NCI-H345 (cell line): ENCODE data around the gene TES.

Experiments
- DNase-seq: peaks from one replicate; lab custom pipeline; 2025; lab: John Stamatoyannopoulos, UW

Gene TES

DNA sequence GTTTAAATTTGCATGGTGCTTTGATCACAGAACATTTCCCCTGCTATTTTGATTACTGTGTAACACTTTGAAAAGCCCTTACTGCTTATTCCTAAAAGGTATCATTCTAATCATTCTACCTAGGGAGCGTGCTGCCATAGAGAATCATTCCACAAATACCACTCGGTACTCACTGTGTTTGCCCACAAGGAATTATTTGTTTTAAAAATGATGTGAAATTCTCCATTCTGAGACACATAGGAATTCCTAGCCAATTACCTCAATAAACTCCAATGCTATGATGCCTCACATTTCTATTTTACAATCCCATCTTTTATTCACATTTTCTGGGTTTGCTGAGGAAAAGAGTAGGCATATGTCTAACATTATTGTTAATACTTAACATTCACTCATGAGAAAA is 16.2 kb upstream of the TES start:
- DNase-seq: no peak

GRCh38 chr7:116195451-116195850 is 14.9 kb upstream of the TES start:
- DNase-seq: no peak

GRCh38 chr7:116196947-116197346 is 13.4 kb upstream of the TES start:
- DNase-seq: no peak

- DNase-seq: no peak
These were observed 13.0 kb upstream of the TES start for GRCh38 chr7:116197360-116197759.

GRCh38 chr7:116198748-116199410 is 11.5 kb upstream of the TES start:
- DNase-seq: no peak

GRCh38 chr7:116200963-116201362 is 9.4 kb upstream of the TES start:
- no peak for DNase-seq

GRCh38 chr7:116206141-116206540 is 4.2 kb upstream of the TES start:
- DNase-seq: no peak

- no peak for DNase-seq
These were observed 1.4 kb upstream of the TES start for GRCh38 chr7:116208919-116209318.

- DNase-seq: no peak
These were observed 723 bp upstream of the TES start for GRCh38 chr7:116209561-116210070.

DNA sequence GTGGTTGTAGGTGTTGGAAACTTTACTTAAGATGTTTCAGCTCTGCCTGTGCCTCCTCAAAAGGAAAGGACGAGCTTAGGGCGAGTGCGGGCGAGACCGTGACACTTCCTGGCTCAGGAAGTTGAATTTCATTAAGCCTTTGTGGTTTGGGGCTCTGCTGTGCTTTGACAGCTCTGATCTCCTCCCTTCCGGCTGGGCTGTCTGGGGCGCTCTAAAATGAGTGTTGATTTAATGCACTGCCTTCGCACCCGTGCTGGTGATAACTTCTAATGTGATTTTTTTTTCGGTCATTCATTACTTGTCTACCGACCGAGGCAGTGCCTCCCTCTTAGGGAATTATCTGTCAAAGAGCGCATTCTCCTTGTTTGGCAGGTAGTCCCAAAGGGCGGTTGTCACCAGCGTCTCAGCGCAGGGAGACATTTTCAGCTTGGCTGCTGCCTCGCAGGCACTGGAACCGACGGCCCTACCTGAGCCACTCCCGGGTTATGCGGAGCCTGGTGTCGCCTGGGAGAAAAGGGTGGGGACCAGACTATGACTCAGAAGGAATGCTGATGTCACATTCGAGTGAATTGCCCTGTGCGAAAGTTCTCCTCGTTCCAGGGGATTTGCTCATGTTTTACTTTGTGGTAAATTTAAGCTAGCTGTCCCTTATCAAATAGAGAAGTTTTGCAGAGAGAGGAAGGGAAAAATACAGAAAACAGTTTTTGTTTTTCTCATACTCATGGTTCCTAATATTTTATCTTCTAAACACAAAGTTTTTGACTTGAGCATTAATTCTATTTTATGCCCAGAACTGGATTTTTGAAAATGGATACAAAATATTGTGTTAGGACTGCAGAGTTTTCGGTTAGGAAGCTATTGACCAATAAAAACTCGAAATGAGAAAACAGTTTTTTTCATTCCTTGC is 920 bp downstream of the TES start:
- peak; percentile 72 for DNase-seq

DNA sequence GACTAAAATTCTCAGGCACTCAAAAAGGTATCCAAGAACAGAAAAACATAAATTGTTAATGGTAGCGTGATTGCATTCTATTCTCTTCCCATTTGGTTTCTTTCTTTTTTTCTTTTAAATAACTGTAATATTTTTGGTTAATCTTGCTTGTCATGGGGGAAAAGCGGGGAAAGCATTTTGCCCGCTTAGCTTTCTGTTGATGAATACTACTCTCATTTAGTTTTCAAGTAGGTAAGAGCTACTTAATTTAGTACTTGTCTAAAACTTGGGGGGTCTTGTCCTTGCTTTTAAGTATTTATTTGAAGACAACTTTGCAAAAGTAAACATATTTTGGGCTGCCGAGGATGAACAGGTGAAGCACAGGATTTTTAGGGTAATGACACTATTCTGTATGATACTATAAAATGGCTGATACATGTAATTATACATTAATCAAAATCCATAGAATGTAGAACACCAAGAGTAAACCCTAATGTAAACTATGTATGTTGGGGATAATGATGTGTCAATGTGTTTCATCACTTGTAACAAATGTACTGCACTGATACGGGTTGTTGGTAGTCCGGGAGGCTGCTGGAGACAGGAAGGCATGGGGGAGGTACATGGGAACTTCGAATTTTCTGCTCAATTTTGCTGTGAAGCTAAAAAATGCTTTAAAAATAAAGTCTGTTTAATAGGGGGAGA is 1.7 kb downstream of the TES start:
- DNase-seq: no peak

DNA sequence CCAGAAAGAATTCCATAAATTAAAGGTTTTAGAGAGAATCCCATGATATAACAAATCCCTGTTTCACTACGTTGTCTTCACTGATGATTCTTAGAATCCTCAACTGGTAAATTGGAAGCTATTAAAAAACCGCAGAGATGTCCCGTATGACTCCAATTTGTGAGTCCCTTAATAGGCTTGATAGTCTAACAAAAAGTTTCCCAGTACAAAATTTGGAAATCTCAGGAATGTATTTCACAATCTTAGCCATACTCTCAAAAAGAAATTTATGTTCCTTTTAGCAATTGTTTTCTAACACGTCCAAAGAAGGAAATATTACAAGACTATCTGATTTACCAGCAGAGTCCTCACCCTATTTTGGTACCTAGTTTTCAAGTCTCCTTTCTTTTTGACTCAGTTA is 2.5 kb downstream of the TES start:
- DNase-seq: no peak

- DNase-seq: no peak
These were observed 3.2 kb downstream of the TES start for GRCh38 chr7:116213361-116214130.

- no peak for DNase-seq
These were observed 4.6 kb downstream of the TES start for GRCh38 chr7:116214921-116215320.

GRCh38 chr7:116215551-116215950 is 5.2 kb downstream of the TES start:
- no peak for DNase-seq

- DNase-seq: no peak
These were observed 6.7 kb downstream of the TES start for GRCh38 chr7:116216956-116217571.

DNA sequence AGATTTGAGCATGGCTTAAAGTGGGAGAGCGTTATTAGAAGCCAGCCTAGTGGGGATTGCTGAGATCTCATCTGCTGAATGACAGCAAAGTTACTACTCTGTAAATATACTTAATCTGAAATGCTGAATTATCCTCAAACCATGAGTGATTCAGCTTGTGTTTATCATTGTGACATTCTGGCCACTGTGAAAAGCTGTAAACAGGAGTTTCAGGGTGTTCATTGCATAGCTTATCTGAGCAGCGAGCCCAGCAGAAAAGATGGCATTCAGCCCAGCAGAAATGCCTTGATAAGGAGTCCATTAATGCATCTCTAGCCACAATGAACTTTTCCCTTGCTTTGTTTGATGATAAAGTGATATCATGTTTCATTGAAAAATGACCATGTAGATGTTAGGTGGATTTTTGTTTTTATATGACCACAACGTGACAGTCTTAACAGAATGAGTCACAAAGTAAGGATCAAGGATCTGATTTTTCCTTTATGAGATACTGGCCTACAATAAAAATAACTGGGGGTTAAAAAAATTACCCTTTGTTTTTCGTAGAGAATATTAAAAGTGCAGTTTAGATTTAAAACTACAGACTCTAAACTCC is 7.8 kb downstream of the TES start:
- no peak for DNase-seq

- DNase-seq: no peak
These were observed 8.4 kb downstream of the TES start for GRCh38 chr7:116218747-116219146.

DNA sequence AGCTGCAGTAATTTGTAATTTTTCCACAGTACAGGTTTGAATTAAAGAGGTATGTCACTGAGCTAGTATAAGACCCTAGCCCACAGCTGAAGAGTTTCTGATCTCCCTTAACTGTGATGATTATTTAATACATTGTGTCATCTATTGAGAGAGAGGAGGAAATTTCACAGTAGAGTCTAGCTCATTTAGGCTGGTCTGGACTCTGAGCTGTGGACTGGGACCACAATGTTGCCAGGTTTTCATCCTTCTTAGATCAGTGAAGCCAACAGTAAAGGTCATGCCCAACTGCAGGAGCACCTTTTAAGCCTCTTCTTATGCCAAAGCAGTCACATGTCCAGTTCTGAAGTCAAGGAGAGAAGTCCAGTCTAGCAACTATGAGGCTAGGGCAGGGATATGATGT is 8.9 kb downstream of the TES start:
- no peak for DNase-seq

DNA sequence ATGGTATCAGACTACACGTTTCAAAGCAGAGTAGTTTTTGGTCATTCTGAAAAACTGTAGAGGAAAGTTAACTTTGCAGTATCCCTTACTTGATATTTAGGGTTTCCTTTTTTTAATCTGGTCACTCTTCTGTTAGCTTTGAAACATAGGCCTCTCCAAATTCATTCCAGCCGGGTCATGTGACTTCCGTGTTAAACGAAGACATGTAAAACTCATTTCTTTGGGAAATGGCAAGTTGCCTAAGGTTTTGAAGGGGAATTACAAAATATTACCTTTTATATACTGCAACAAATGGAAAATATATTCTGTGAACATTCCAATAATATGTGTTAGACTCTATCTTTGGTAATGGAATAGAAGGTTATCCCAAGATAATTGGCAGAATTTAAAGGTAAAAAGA is 9.5 kb downstream of the TES start:
- DNase-seq: no peak

DNA sequence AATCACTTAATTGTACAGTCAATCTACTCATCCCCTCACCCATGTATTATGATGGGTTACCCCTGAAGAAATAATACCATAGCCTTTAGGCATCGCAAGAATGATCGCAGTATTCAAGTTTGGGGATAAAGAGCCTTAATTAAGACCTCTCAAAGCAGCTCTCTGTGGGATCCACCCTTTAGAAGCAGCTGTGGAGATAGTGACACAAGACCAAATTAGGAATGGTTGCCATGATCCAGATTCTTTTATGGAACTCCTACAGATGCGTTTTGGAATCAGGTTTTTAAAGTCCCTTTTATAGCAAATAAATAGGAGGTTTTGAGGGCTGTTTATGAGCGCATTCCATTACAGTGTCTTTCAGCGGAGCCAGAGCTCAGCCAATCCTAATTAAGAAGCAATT is 12.2 kb downstream of the TES start:
- DNase-seq: no peak
